Measurements from ENCODE around the gene BBS9.

Gene BBS9

DNA sequence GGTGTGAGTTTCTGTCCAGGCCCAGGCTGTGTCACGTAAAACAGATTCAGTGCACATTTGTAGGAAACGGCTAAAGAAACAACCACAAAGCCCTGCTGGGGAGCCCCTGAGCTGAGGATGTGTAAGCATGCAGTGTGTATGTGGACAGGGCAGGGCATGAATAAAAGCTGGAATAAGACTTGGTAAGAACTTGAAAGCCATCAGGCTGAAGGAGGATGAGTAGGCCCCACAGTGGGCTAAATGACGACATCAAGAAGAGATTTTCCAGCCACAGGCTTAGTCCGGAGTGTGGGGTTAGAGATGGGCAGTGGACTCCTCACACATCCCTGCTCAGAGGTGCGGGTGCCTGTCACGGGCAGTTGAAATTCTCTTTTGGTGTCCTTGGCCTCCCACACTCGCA lies 505.2 kb downstream of the BBS9 start:
- TF ChIP-seq, protein P1, sequence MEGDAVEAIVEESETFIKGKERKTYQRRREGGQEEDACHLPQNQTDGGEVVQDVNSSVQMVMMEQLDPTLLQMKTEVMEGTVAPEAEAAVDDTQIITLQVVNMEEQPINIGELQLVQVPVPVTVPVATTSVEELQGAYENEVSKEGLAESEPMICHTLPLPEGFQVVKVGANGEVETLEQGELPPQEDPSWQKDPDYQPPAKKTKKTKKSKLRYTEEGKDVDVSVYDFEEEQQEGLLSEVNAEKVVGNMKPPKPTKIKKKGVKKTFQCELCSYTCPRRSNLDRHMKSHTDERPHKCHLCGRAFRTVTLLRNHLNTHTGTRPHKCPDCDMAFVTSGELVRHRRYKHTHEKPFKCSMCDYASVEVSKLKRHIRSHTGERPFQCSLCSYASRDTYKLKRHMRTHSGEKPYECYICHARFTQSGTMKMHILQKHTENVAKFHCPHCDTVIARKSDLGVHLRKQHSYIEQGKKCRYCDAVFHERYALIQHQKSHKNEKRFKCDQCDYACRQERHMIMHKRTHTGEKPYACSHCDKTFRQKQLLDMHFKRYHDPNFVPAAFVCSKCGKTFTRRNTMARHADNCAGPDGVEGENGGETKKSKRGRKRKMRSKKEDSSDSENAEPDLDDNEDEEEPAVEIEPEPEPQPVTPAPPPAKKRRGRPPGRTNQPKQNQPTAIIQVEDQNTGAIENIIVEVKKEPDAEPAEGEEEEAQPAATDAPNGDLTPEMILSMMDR (conservative IDR thresholded peaks at IDR 0.05; ENCODE audit: low read depth, low read length), result no peak
- no peak overlapping the region for H3K4me2 ChIP-seq

DNA sequence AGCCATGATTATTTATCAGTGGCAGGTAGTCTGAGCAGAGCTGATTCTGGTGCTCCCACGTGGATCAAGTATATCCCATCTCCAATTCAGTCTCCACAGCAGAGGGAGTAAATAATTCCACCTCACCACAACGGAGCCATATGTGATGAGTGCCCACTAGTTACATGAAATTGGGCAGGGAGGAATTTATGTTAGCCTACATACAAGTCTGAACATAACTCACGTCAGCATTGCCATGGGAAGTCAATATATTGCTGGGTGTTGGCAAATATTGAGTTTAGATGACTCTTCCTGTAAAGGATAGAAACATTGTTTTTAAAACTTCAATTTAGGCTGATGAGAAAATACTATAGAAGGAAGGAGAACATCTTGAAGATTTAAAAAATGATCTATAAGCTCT lies 507.0 kb downstream of the BBS9 start:
- TF ChIP-seq, protein P1 (conservative IDR thresholded peaks at IDR 0.05; ENCODE audit: low read depth, low read length), result no peak
- no peak overlapping the region for H3K4me2 ChIP-seq
- no peaks in the 10 kb centered on the region for H4K20me1 ChIP-seq (ENCODE audit: insufficient read depth)
- H3K36me3 ChIP-seq (ENCODE audit: insufficient read depth), result no peaks in the 10 kb centered on the region
- H3K4me1 ChIP-seq (ENCODE audit: low read depth, poor library complexity, severe bottlenecking), result no peaks in the 10 kb centered on the region
- no peak overlapping the region for H3K9ac ChIP-seq
- H2AFZ ChIP-seq (ENCODE audit: low read depth), result no peak overlapping the region
- H3K79me2 ChIP-seq (ENCODE audit: insufficient read depth, low read depth), result no peaks in the 10 kb centered on the region
- no peak overlapping the region for H3K4me3 ChIP-seq (IDR thresholded peaks at IDR 0.05; ENCODE audit: insufficient read depth, low read depth, low read length)
- no peak overlapping the region for H3K27ac ChIP-seq
- H3K27me3 ChIP-seq (ENCODE audit: insufficient read depth, low read depth), result no peaks in the 10 kb centered on the region

More for the DNA sequence above, 505.2 kb downstream of the BBS9 start:
- H3K27me3 ChIP-seq (ENCODE audit: insufficient read depth, low read depth), result no peaks in the 10 kb centered on the region
- H3K4me1 ChIP-seq (ENCODE audit: low read depth, poor library complexity, severe bottlenecking), result no peaks in the 10 kb centered on the region
- no peaks in the 10 kb centered on the region for H4K20me1 ChIP-seq (ENCODE audit: insufficient read depth)
- H3K36me3 ChIP-seq (ENCODE audit: insufficient read depth), result no peaks in the 10 kb centered on the region
- no peak overlapping the region for H2AFZ ChIP-seq (ENCODE audit: low read depth)
- no peak overlapping the region for H3K9ac ChIP-seq
- H3K4me3 ChIP-seq (IDR thresholded peaks at IDR 0.05; ENCODE audit: insufficient read depth, low read depth, low read length), result no peak overlapping the region
- no peak overlapping the region for H3K27ac ChIP-seq
- H3K79me2 ChIP-seq (ENCODE audit: insufficient read depth, low read depth), result no peaks in the 10 kb centered on the region

DNA sequence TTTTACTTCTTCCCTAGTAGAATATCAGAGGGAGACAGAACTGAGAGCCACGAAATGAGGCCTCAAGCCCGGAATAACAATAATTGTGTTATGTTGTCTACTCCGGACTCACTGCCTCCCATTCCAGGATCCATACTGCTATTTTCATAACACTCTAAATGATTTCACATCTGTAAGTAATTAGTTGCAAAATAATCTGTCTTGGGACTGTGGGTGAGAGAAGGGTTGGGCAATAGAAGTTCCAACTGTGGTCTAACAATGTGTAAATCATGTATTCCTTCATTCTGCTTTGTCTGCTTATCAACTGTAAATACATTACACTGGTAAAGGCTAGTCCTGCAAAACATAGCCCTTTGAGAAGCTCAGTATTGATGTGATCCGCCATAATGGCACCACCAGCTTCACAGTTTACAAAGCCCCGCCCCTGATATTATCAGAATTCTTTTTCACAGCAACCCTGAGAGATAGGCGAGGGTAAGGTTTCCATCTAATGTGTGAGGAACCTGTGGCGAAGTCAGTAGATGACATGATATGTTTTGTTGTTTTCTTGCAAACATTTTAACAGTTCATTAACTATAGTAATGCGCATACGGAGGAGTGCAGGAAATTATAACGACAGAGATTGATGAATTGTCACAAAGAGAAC lies 510.3 kb downstream of the BBS9 start:
- Histone ChIP-seq H4K20me1 (ENCODE audit: insufficient read depth) (no peaks in the 10 kb centered on the region), H2AFZ (ENCODE audit: low read depth) (no peak overlapping the region), H3K27me3 (ENCODE audit: insufficient read depth, low read depth) (no peaks in the 10 kb centered on the region), H3K36me3 (ENCODE audit: insufficient read depth) (no peaks in the 10 kb centered on the region), H3K4me1 (ENCODE audit: low read depth, poor library complexity, severe bottlenecking) (no peaks in the 10 kb centered on the region), H3K4me3 (IDR thresholded peaks at IDR 0.05; ENCODE audit: insufficient read depth, low read depth, low read length) (no peak overlapping the region), H3K27ac (no peak overlapping the region), H3K4me2 (no peak overlapping the region), H3K9ac (no peak overlapping the region), H3K79me2 (ENCODE audit: insufficient read depth, low read depth) (no peaks in the 10 kb centered on the region)
- TF ChIP-seq, protein P1 (conservative IDR thresholded peaks at IDR 0.05; ENCODE audit: low read depth, low read length), result no peak

DNA sequence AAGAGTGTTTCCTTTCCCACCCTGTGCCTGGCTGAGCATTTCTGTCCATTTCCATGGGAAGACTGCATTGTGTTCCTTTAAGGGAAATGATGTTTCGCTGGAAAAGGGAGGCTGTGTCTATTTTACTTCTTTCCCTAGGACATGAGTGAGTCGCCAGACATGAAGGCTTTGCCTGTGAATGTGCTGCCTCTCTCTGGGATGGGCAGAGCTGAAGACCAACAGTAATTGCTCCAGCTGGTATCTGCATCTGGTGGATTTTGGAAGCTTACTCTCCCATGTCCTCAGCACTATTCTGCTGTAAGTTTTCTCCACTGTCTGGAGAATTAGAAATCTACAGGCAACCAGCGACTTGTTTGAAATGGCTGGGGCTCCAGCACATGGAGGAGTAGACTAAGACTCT lies 511.4 kb downstream of the BBS9 start:
- Histone ChIP-seq H3K79me2 (ENCODE audit: insufficient read depth, low read depth) (no peaks in the 10 kb centered on the region), H4K20me1 (ENCODE audit: insufficient read depth) (no peaks in the 10 kb centered on the region)
- TF ChIP-seq, protein P1 (conservative IDR thresholded peaks at IDR 0.05; ENCODE audit: low read depth, low read length), result no peak

More for the DNA sequence above, 511.4 kb downstream of the BBS9 start:
- Histone ChIP-seq H3K27ac (no peak overlapping the region), H3K4me2 (no peak overlapping the region), H2AFZ (ENCODE audit: low read depth) (no peak overlapping the region), H3K36me3 (ENCODE audit: insufficient read depth) (no peaks in the 10 kb centered on the region), H3K9ac (no peak overlapping the region), H3K27me3 (ENCODE audit: insufficient read depth, low read depth) (no peaks in the 10 kb centered on the region), H3K4me1 (ENCODE audit: low read depth, poor library complexity, severe bottlenecking) (no peaks in the 10 kb centered on the region), H3K4me3 (IDR thresholded peaks at IDR 0.05; ENCODE audit: insufficient read depth, low read depth, low read length) (no peak overlapping the region)

All from KMS-11 (cell line).